Gastroesophageal sphincter (tissue), 4 donors: Measurements from ENCODE around the gene DENND4C. TPM values are rescaled to one million over a fixed set of nuclear protein-coding genes. Genes with fewer than 3 reads are reported as not detected.
A peak's percentile ranks its signal among the peaks of the same experiment; 100 is the strongest.
"Not testable (repeated sequence)": the region's sequence is repeated elsewhere in the genome, so short reads cannot be mapped to it uniquely, and the experiment has no call there.

Experiments
- ATAC-seq: fragments of 150-250 bp; one replicate; pipeline ENCODE4 v1.9.1; 2016; ENCODE audit warnings: mild to moderate bottlenecking, moderate library complexity
- H3K27ac ChIP-seq, 4 donors: fragments of 200-600 bp; sonication (generic) in 3 of 4; 1 replicate in 3 of 4; 2 replicates in 1 of 4; pipeline ENCODE4 v1.5.1; 2016 to 2019
- H3K27me3 ChIP-seq: fragments of 200-600 bp; sonication (generic); one replicate; pipeline ENCODE4 v1.5.1; 2019
- H3K36me3 ChIP-seq, 2 donors: fragments of 200-600 bp; sonication (generic); one replicate each; pipeline ENCODE4 v1.5.1; 2019; ENCODE audit warnings: control low read depth in 1 of 2
- H3K4me1 ChIP-seq, 3 donors: fragments of 200-600 bp; sonication (generic); 1 replicate in 2 of 3; 2 replicates in 1 of 3; pipeline ENCODE4 v1.5.1; 2016 to 2019; ENCODE audit warnings: control low read depth in 2 of 3
- H3K4me3 ChIP-seq, 2 donors: fragments of 200-600 bp; sonication (generic); one replicate each; pipeline ENCODE4 v1.5.1; 2019; ENCODE audit warnings: mild to moderate bottlenecking in 1 of 2, moderate library complexity in 1 of 2
- H3K9me3 ChIP-seq, 3 donors: fragments of 200-600 bp; sonication (generic); one replicate each; pipeline ENCODE4 v1.5.1; 2017 to 2019; ENCODE audit warnings: control low read depth in 2 of 3
- EP300 ChIP-seq: sonication (generic); formaldehyde crosslinking; IDR thresholded peaks from one replicate; pipeline ENCODE4 v1.6.1; 2017; ENCODE audit warnings: antibody characterized with exemption, mild to moderate bottlenecking
- POLR2A ChIP-seq, 2 donors: fragments of 450-650 bp; IDR thresholded peaks; one replicate each; pipeline ENCODE4 v1.6.1; 2017; ENCODE audit warnings: antibody characterized with exemption in 2 of 2, mild to moderate bottlenecking in 2 of 2, moderate library complexity in 1 of 2
- POLR2AphosphoS5 ChIP-seq: sonication (generic); formaldehyde crosslinking; IDR thresholded peaks from one replicate; pipeline ENCODE4 v1.6.1; 2017; ENCODE audit warnings: antibody characterized with exemption
- WGBS, 2 donors: methylation state at CpG; one replicate each; pipeline ENCODE4 v1.1.5; 2018; ENCODE audit warnings: low coverage in 1 of 2; 5-methylcytosine and 5-hydroxymethylcytosine counted together
- total RNA-seq, 4 donors: library from RNA; depleted of rRNA; stranded (reverse); fragments of >200 nt; gene quantifications; one replicate each; pipeline ENCODE4 v1.1.0, GENCODE V29; 2016
- TF ChIP-seq, protein P1 (sequence below), 4 experiments: fragments of 200-600 bp in 2 of 4; fragments of 450-650 bp in 2 of 4; sonication (generic) in 1 of 4; IDR thresholded peaks; one replicate each; pipeline ENCODE4 v1.5.1; 2017 to 2019; ENCODE audit warnings: antibody characterized with exemption in 4 of 4, mild to moderate bottlenecking in 2 of 4, moderate library complexity in 2 of 4

The DENND4C gene
- total RNA-seq, 4 donors from 2014 or later = 72.9 to 117 (median 81.9) TPM

GRCh38 chr9:19378647-19379046 lies 148.2 kb downstream of the DENND4C start:
- H3K27me3 ChIP-seq = no peaks in the 10 kb centered on the region
- TF ChIP-seq EP300 (no peak), POLR2AphosphoS5 (no peak), POLR2A (IDR thresholded peaks at IDR 0.05) (no peak)
- TF ChIP-seq, protein P1, sequence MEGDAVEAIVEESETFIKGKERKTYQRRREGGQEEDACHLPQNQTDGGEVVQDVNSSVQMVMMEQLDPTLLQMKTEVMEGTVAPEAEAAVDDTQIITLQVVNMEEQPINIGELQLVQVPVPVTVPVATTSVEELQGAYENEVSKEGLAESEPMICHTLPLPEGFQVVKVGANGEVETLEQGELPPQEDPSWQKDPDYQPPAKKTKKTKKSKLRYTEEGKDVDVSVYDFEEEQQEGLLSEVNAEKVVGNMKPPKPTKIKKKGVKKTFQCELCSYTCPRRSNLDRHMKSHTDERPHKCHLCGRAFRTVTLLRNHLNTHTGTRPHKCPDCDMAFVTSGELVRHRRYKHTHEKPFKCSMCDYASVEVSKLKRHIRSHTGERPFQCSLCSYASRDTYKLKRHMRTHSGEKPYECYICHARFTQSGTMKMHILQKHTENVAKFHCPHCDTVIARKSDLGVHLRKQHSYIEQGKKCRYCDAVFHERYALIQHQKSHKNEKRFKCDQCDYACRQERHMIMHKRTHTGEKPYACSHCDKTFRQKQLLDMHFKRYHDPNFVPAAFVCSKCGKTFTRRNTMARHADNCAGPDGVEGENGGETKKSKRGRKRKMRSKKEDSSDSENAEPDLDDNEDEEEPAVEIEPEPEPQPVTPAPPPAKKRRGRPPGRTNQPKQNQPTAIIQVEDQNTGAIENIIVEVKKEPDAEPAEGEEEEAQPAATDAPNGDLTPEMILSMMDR (IDR thresholded peaks at IDR 0.05) = no peak
- 38 to 46% methylated on average over 7 of the region's 7 CpGs for WGBS, 2 donors
- ATAC-seq = no peak
- H3K36me3 ChIP-seq = peaks cover 15 to 51% of the 10 kb centered on the region in 2 donors
- H3K4me1 ChIP-seq = peaks cover 0 to 34% (median 6%) of the 10 kb centered on the region in 3 donors
- peak overlapping the region in 2 of 4 donors; percentile 91 to 96 for H3K27ac ChIP-seq
- H3K4me3 ChIP-seq = peak overlapping the region in 1 of 2 donors; percentile 75
- H3K9me3 ChIP-seq = no peaks in the 10 kb centered on the region

- TF ChIP-seq EP300 (no peak), POLR2AphosphoS5 (no peak), POLR2A (IDR thresholded peaks at IDR 0.05) (no peak)
- TF ChIP-seq, protein P1 (IDR thresholded peaks at IDR 0.05) = no peak
- no peaks in the 10 kb centered on the region for H3K27me3 ChIP-seq
- ATAC-seq = no peak
- H3K4me1 ChIP-seq = peaks cover 0 to 34% (median 6%) of the 10 kb centered on the region in 3 donors
- WGBS, 2 donors = 5 to 6% methylated on average over 11 to 12 of the region's 12 CpGs
- H3K27ac ChIP-seq = peak overlapping the region; percentile 86 to 96 (median 90)
- no peaks in the 10 kb centered on the region for H3K9me3 ChIP-seq
- H3K4me3 ChIP-seq = peak overlapping the region; percentile 69 to 75
- peaks cover 15 to 45% of the 10 kb centered on the region in 2 donors for H3K36me3 ChIP-seq
These were observed 148.8 kb downstream of the DENND4C start for GRCh38 chr9:19379283-19379682.

DNA sequence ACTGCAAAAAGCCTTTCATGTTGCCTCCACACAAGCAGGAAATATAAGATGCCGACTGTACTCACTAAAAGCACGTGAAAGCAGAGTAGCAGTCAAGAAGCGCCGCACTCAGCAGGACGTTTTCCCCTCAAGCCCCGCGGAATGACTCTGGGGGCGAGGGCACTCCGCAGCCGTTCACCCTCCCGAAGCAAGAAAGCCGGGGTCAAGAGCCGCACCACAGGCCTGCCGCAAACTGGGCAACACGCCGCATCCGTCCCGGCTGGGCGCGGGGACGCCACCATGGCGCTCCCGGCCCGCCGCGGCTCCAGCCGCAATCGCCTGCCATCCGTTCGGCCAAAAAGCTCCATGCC lies 149.2 kb downstream of the DENND4C start:
- H3K27me3 ChIP-seq = no peaks in the 10 kb centered on the region
- no peaks in the 10 kb centered on the region for H3K9me3 ChIP-seq
- H3K4me3 ChIP-seq = peak overlapping the region; percentile 69 to 75
- ATAC-seq = peak; percentile 58
- peak overlapping the region; percentile 86 to 96 (median 90) for H3K27ac ChIP-seq
- peaks cover 15 to 41% of the 10 kb centered on the region in 2 donors for H3K36me3 ChIP-seq
- H3K4me1 ChIP-seq = peaks cover 0 to 34% (median 6%) of the 10 kb centered on the region in 3 donors
- 0% methylated on average over 4 of the region's 30 CpGs; no CpG with 5 or more reads in 1 of the 2 donors for WGBS, 2 donors
- TF ChIP-seq POLR2AphosphoS5 = no peak
- TF ChIP-seq EP300 = no peak
- no peak for TF ChIP-seq POLR2A (IDR thresholded peaks at IDR 0.05)

DNA sequence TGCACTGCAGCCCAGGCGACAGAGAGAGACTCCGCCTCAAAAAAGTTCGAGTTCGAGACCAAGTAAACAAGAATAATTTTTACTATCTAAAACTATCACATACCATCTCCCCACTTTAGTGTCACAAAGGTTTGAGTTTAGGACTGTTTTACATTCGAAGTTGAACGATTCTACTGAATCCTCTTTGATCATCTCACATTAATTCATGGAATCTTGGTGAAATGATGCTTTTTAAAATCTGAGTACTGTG lies 150.3 kb downstream of the DENND4C start:
- no peaks in the 10 kb centered on the region for H3K27me3 ChIP-seq
- 48 to 50% methylated on average over 6 of the region's 6 CpGs for WGBS, 2 donors
- TF ChIP-seq EP300 = no peak
- no peak for TF ChIP-seq POLR2AphosphoS5
- TF ChIP-seq, protein P1 (IDR thresholded peaks at IDR 0.05) = no peak
- TF ChIP-seq POLR2A (IDR thresholded peaks at IDR 0.05) = no peak
- H3K9me3 ChIP-seq = no peaks in the 10 kb centered on the region
- no peak for ATAC-seq
- H3K4me1 ChIP-seq = peaks cover 0 to 34% (median 6%) of the 10 kb centered on the region in 3 donors
- peak overlapping the region; percentile 89 to 96 (median 90) for H3K27ac ChIP-seq
- H3K4me3 ChIP-seq = peak overlapping the region; percentile 69 to 75
- peaks cover 15 to 30% of the 10 kb centered on the region in 2 donors for H3K36me3 ChIP-seq

- H3K4me1 ChIP-seq = peaks cover 0 to 34% (median 6%) of the 10 kb centered on the region in 3 donors
- H3K27ac ChIP-seq = no peak overlapping the region
- no peaks in the 10 kb centered on the region for H3K9me3 ChIP-seq
- H3K27me3 ChIP-seq = no peaks in the 10 kb centered on the region
- H3K4me3 ChIP-seq = no peak overlapping the region
- 84 to 94% methylated on average over 2 of the region's 2 CpGs for WGBS, 2 donors
- ATAC-seq = no peak
- no peak for TF ChIP-seq POLR2A (IDR thresholded peaks at IDR 0.05)
- TF ChIP-seq EP300 = no peak
- no peak for TF ChIP-seq POLR2AphosphoS5
- TF ChIP-seq, protein P1 (IDR thresholded peaks at IDR 0.05) = no peak
- H3K36me3 ChIP-seq = peaks cover 8 to 21% of the 10 kb centered on the region in 2 donors
These were observed 151.2 kb downstream of the DENND4C start for GRCh38 chr9:19381656-19382055.

DNA sequence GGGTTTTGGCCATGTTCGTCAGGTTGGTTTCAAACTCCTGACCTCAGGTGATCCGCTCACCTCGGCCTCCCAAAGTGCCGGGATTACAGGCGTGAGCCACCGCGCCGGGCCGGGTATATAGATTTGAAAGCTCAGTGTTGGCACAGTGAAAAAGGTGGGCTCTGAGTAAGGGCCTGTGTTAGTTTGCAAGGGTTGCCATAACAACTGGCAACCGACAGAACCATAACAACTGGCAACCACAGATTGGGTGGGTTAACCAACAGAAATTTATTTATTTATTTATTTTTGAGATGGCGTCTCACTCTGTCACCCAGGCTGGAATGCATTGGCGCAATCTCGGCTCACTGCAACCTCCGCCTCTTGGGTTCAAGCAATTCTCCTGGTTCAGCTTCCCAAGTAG lies 154.7 kb downstream of the DENND4C start:
- H3K9me3 ChIP-seq = not testable (repeated sequence)
- 100% methylated on average over 4 of the region's 14 CpGs; no CpG with 5 or more reads in 1 of the 2 donors for WGBS, 2 donors

More for the DNA sequence above, 154.7 kb downstream of the DENND4C start:
- not testable (repeated sequence) for H3K36me3 ChIP-seq, H3K4me1 ChIP-seq, H3K27ac ChIP-seq, H3K4me3 ChIP-seq, H3K27me3 ChIP-seq, ATAC-seq
